Measurements from ENCODE around the gene RPUSD3.

- TF ChIP-seq CTCF (IDR thresholded peaks at IDR 0.05) (no peak), POLR2A (IDR thresholded peaks at IDR 0.05) (no peak)
These were observed 36.2 kb upstream of the RPUSD3 start, which contains the start of gene CIDEC for GRCh38 chr3:9879830-9880549.
